DOHH2 (cell line): Measurements from ENCODE around the gene ERMN.

Source experiments
- CTCF ChIP-seq: fragments of 200-600 bp; sonication (generic); IDR thresholded peaks from one replicate; pipeline ENCODE4 v1.5.1; 2014; ENCODE audit warnings: antibody characterized with exemption, mild to moderate bottlenecking, low read depth, low read length; ENCODE audit not compliant: poor library complexity, severe bottlenecking
- EZH2phosphoT487 ChIP-seq: fragments of 200-600 bp; sonication (generic); IDR thresholded peaks from 2 replicates; pipeline ENCODE4 v1.6.1; 2017; ENCODE audit warnings: borderline replicate concordance, mild to moderate bottlenecking, antibody characterized with exemption, low read length, moderate library complexity, mixed read lengths

GRCh38 chr2:157320409-157320808 is 5.2 kb downstream of the ERMN start:
- TF ChIP-seq CTCF, result no peak
- no peak for TF ChIP-seq EZH2phosphoT487
